Measurements from ENCODE around the gene TIMP3.

GRCh38 chr22:32811788-32812545 is 10.5 kb downstream of the TIMP3 start:
- TF ChIP-seq POLR2A (IDR thresholded peaks at IDR 0.05), result no peak
- no peak for TF ChIP-seq CTCF (IDR thresholded peaks at IDR 0.05)

All from heart left ventricle (tissue), 13 donors.